ENCODE data around the gene MAGI2. TPM values are rescaled to one million over a fixed set of nuclear protein-coding genes. Genes with fewer than 3 reads are reported as not detected.

MAGI2 gene
- total RNA-seq, 2 experiments from 2014 or later: 0.03 to 0.17 TPM

DNA sequence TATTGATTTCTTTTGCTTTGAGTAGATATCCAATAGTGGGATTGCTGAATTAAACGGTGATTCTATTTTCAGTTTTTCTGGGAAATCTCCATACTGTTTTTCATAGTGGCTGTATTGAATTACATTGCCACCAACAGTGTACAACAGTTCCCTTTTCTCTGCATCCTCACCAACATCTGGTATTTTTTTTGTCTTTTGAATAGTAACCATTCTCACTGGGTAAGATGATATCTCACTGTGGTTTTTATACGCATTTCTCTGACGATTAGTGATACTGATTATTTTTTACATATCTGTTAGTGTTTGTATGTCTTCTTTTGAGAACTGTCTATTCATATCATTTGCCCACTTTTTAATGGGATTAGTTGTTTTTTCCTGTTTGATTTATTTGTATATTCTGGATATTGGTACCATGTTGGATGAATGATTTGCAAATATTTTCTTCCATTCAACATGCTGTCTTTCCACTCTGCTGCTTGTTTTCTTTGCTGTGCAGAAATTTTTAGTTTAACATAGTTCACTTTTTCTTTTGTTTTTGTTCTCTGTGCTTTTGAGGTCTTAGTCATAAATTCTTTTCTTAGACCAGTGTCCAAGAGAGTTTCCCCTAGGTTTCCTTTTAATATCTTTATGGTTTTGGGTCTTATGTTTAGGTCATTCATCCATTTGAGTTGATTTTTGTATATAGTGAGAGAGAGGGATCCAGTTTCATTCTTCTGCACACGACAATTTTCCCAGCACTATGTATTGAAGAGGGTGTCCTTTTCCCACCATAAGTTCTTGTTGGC is 1070.2 kb downstream of the MAGI2 start:
- intact Hi-C loops (cut with micrococcal nuclease; ENCODE audit: unreplicated experiment): no loop called here
- H3K9me3 ChIP-seq (ENCODE audit: low read length): no peaks in the 10 kb centered on the region

DNA sequence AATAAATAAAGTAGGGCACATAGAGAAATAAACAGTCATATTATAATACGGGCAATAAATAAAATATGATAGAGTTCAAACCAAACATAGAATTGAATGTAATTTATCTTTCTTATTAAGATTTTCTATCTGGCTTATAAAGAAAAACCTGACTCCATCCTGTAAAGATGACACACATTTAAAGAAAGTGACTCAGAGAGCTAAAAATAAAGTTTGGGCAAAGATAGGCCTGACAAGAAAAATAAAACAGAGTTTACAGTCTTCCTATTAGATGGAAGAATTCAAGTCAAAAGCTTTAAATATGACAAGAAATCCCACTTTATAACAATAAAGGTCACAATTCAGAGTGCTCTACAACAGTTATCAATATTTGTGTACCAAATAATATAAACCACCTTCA is 1074.3 kb downstream of the MAGI2 start:
- no peaks in the 10 kb centered on the region for H3K36me3 ChIP-seq (ENCODE audit: insufficient read depth, low read length)
- H3K4me1 ChIP-seq (ENCODE audit: insufficient read depth, low read length, poor library complexity, severe bottlenecking): no peaks in the 10 kb centered on the region
- no TSS peak for BruUV-seq (replicated peaks)
- ChIA-PET CTCF (ENCODE audit: unreplicated experiment) (no interaction called here), POLR2A (interaction anchor here (1.0 kb wide), 1 partner anchor 16 kb away, joined by 3 read pairs; no protein-coding TSS in a partner anchor)
- H3K79me2 ChIP-seq (ENCODE audit: insufficient read depth, low read depth, low read length): no peaks in the 10 kb centered on the region
- no peaks in the 10 kb centered on the region for H4K20me1 ChIP-seq (ENCODE audit: insufficient read depth, low read length)
- H3K4me2 ChIP-seq (ENCODE audit: low read length): no peak overlapping the region
- no peak for TF ChIP-seq EZH2phosphoT487 (IDR thresholded peaks at IDR 0.05; ENCODE audit: borderline replicate concordance, low read depth, low read length)
- TF ChIP-seq, protein P1, sequence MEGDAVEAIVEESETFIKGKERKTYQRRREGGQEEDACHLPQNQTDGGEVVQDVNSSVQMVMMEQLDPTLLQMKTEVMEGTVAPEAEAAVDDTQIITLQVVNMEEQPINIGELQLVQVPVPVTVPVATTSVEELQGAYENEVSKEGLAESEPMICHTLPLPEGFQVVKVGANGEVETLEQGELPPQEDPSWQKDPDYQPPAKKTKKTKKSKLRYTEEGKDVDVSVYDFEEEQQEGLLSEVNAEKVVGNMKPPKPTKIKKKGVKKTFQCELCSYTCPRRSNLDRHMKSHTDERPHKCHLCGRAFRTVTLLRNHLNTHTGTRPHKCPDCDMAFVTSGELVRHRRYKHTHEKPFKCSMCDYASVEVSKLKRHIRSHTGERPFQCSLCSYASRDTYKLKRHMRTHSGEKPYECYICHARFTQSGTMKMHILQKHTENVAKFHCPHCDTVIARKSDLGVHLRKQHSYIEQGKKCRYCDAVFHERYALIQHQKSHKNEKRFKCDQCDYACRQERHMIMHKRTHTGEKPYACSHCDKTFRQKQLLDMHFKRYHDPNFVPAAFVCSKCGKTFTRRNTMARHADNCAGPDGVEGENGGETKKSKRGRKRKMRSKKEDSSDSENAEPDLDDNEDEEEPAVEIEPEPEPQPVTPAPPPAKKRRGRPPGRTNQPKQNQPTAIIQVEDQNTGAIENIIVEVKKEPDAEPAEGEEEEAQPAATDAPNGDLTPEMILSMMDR (conservative IDR thresholded peaks at IDR 0.05; ENCODE audit: low read length): no peak
- no peak overlapping the region for H3K27ac ChIP-seq (ENCODE audit: low read depth, low read length, poor library complexity, severe bottlenecking)
- no peak overlapping the region for H2AFZ ChIP-seq (ENCODE audit: low read length)
- H3K9me2 ChIP-seq (ENCODE audit: insufficient read depth, low read length): no peaks in the 10 kb centered on the region
- H3K9me3 ChIP-seq (ENCODE audit: low read length): no peaks in the 10 kb centered on the region
- H3K4me3 ChIP-seq (ENCODE audit: low read depth, low read length, poor library complexity, severe bottlenecking): no peak overlapping the region
- no peak for DNase-seq (ENCODE audit: low spot score)
- intact Hi-C loops (cut with micrococcal nuclease; ENCODE audit: unreplicated experiment): no loop called here

More for the DNA sequence above, 1070.2 kb downstream of the MAGI2 start:
- Histone ChIP-seq H3K27ac (ENCODE audit: low read depth, low read length, poor library complexity, severe bottlenecking) (no peak overlapping the region), H3K4me1 (ENCODE audit: insufficient read depth, low read length, poor library complexity, severe bottlenecking) (no peaks in the 10 kb centered on the region), H2AFZ (ENCODE audit: low read length) (no peak overlapping the region), H4K20me1 (ENCODE audit: insufficient read depth, low read length) (no peaks in the 10 kb centered on the region), H3K4me2 (ENCODE audit: low read length) (no peak overlapping the region), H3K9me2 (ENCODE audit: insufficient read depth, low read length) (no peaks in the 10 kb centered on the region), H3K79me2 (ENCODE audit: insufficient read depth, low read depth, low read length) (no peaks in the 10 kb centered on the region), H3K36me3 (ENCODE audit: insufficient read depth, low read length) (no peaks in the 10 kb centered on the region), H3K4me3 (ENCODE audit: low read depth, low read length, poor library complexity, severe bottlenecking) (no peak overlapping the region)
- BruUV-seq (replicated peaks): no TSS peak
- TF ChIP-seq EZH2phosphoT487 (IDR thresholded peaks at IDR 0.05; ENCODE audit: borderline replicate concordance, low read depth, low read length): no peak
- TF ChIP-seq, protein P1 (conservative IDR thresholded peaks at IDR 0.05; ENCODE audit: low read length): no peak
- DNase-seq (ENCODE audit: low spot score): no peak
- ChIA-PET POLR2A (no interaction called here), CTCF (ENCODE audit: unreplicated experiment) (no interaction called here)

DNA sequence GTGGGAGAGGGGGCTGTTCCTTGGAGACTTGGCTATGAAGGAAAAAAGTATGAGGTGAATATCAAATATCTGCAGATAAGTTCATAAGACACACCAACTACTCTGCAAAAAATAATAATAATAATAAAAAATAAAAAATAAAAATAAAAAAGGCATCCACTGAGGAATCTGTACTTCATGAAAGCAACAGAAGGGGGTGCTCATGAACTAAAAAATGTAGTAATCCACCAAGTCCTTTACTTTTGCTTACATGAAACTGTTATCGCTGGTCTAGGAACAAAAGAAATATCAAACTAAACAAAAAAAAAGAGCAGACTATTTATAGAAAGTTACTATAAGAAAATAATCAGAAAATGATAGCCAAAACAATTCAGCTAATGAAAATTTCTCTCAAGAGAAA is 1075.9 kb downstream of the MAGI2 start:
- no peaks in the 10 kb centered on the region for H4K20me1 ChIP-seq (ENCODE audit: insufficient read depth, low read length)
- TF ChIP-seq, protein P1 (conservative IDR thresholded peaks at IDR 0.05; ENCODE audit: low read length): no peak
- no peak for TF ChIP-seq EZH2phosphoT487 (IDR thresholded peaks at IDR 0.05; ENCODE audit: borderline replicate concordance, low read depth, low read length)
- no peak overlapping the region for H3K4me3 ChIP-seq (ENCODE audit: low read depth, low read length, poor library complexity, severe bottlenecking)
- no TSS peak for BruUV-seq (replicated peaks)
- H3K9me3 ChIP-seq (ENCODE audit: low read length): no peaks in the 10 kb centered on the region
- ChIA-PET POLR2A (interaction anchor here (0.5 to 1.6 kb wide), 4 partner anchors 17 to 1630 kb away, joined by 3 read pairs; no protein-coding TSS in a partner anchor), CTCF (ENCODE audit: unreplicated experiment) (no interaction called here)
- H3K36me3 ChIP-seq (ENCODE audit: insufficient read depth, low read length): no peaks in the 10 kb centered on the region
- intact Hi-C loops (cut with micrococcal nuclease; ENCODE audit: unreplicated experiment): no loop called here
- no peak overlapping the region for H3K27ac ChIP-seq (ENCODE audit: low read depth, low read length, poor library complexity, severe bottlenecking)
- DNase-seq (ENCODE audit: low spot score): no peak
- no peaks in the 10 kb centered on the region for H3K4me1 ChIP-seq (ENCODE audit: insufficient read depth, low read length, poor library complexity, severe bottlenecking)
- no peak overlapping the region for H2AFZ ChIP-seq (ENCODE audit: low read length)
- H3K79me2 ChIP-seq (ENCODE audit: insufficient read depth, low read depth, low read length): no peaks in the 10 kb centered on the region
- H3K4me2 ChIP-seq (ENCODE audit: low read length): no peak overlapping the region
- no peaks in the 10 kb centered on the region for H3K9me2 ChIP-seq (ENCODE audit: insufficient read depth, low read length)
